ACC112 (cell line): ENCODE measurements around the gene PHYKPL.
"Not testable (repeated sequence)": the region's sequence is repeated elsewhere in the genome, so short reads cannot be mapped to it uniquely, and the experiment has no call there.

Experiments
- H2AFZ ChIP-seq: fragments of 200-600 bp; sonication (generic); one replicate; pipeline ENCODE4 v1.6.0; 2017; ENCODE audit warnings: antibody characterized with exemption, low read length; ENCODE audit not compliant: unreplicated experiment
- H3K27ac ChIP-seq: fragments of 200-600 bp; sonication (generic); 2 replicates; pipeline ENCODE4 v1.5.1; 2014; ENCODE audit warnings: low read depth, mild to moderate bottlenecking, antibody characterized with exemption, low read length, moderate library complexity
- H3K27me3 ChIP-seq: fragments of 200-600 bp; sonication (generic); 2 replicates; pipeline ENCODE4 v1.6.1; 2014; ENCODE audit warnings: mild to moderate bottlenecking, antibody characterized with exemption, low read length, moderate library complexity, mixed read lengths; ENCODE audit not compliant: insufficient read depth
- H3K36me3 ChIP-seq: fragments of 200-600 bp; sonication (generic); 2 replicates; pipeline ENCODE4 v1.6.1; 2016; ENCODE audit warnings: mild to moderate bottlenecking, antibody characterized with exemption, low read length, moderate library complexity, mixed read lengths; ENCODE audit not compliant: insufficient read depth
- H3K4me1 ChIP-seq: fragments of 200-600 bp; sonication (generic); one replicate; pipeline ENCODE4 v1.6.1; 2016; ENCODE audit warnings: low read length, mixed read lengths; ENCODE audit not compliant: insufficient read depth, unreplicated experiment, control insufficient read depth
- H3K4me3 ChIP-seq: fragments of 200-600 bp; sonication (generic); 2 replicates; pipeline ENCODE4 v1.5.1; 2014; ENCODE audit warnings: mild to moderate bottlenecking, low read depth, low read length
- H3K79me2 ChIP-seq: fragments of 200-600 bp; sonication (generic); one replicate; pipeline ENCODE4 v1.6.0; 2016; ENCODE audit warnings: low read length; ENCODE audit not compliant: control insufficient read depth, unreplicated experiment, insufficient read depth

Gene PHYKPL

GRCh38 chr5:178261666-178262600, 29.3 kb upstream of the PHYKPL start:
- no peak overlapping the region for H3K4me3 ChIP-seq
- no peak overlapping the region for H2AFZ ChIP-seq
- no peak overlapping the region for H3K27ac ChIP-seq
- no peaks in the 10 kb centered on the region for H3K79me2 ChIP-seq
- no peaks in the 10 kb centered on the region for H3K36me3 ChIP-seq
- H3K27me3 ChIP-seq = no peaks in the 10 kb centered on the region; the same call in 1 of the 2 replicates
- no peaks in the 10 kb centered on the region for H3K4me1 ChIP-seq

- no peaks in the 10 kb centered on the region for H3K79me2 ChIP-seq
- H3K27ac ChIP-seq = no peak overlapping the region
- no peaks in the 10 kb centered on the region for H3K4me1 ChIP-seq
- no peaks in the 10 kb centered on the region; the same call in 1 of the 2 replicates for H3K27me3 ChIP-seq
- H3K36me3 ChIP-seq = no peaks in the 10 kb centered on the region
- no peak overlapping the region for H2AFZ ChIP-seq
- H3K4me3 ChIP-seq = no peak overlapping the region
These were observed 27.3 kb upstream of the PHYKPL start for GRCh38 chr5:178259623-178260536.

GRCh38 chr5:178257650-178258049, 25.0 kb upstream of the PHYKPL start:
- Histone ChIP-seq H3K4me3 (no peak overlapping the region), H3K4me1 (no peaks in the 10 kb centered on the region), H3K27me3 (no peaks in the 10 kb centered on the region; the same call in 1 of the 2 replicates), H3K27ac (no peak overlapping the region), H3K79me2 (no peaks in the 10 kb centered on the region), H3K36me3 (no peaks in the 10 kb centered on the region), H2AFZ (no peak overlapping the region)

- Histone ChIP-seq H3K36me3 (no peaks in the 10 kb centered on the region), H3K79me2 (no peaks in the 10 kb centered on the region), H3K27ac (no peak overlapping the region), H3K4me1 (no peaks in the 10 kb centered on the region), H3K27me3 (no peaks in the 10 kb centered on the region), H3K4me3 (no peak overlapping the region), H2AFZ (no peak overlapping the region)
These were observed 24.1 kb upstream of the PHYKPL start for GRCh38 chr5:178256746-178257145.

- not testable (repeated sequence) for H2AFZ ChIP-seq, H3K27me3 ChIP-seq, H3K36me3 ChIP-seq, H3K27ac ChIP-seq, H3K79me2 ChIP-seq, H3K4me3 ChIP-seq, H3K4me1 ChIP-seq
These were observed 21.0 kb upstream of the PHYKPL start for GRCh38 chr5:178253632-178254031.

- H3K4me1 ChIP-seq = no peaks in the 10 kb centered on the region
- H2AFZ ChIP-seq = no peak overlapping the region
- no peaks in the 10 kb centered on the region for H3K27me3 ChIP-seq
- no peak overlapping the region for H3K4me3 ChIP-seq
- no peaks in the 10 kb centered on the region for H3K79me2 ChIP-seq
- H3K36me3 ChIP-seq = no peaks in the 10 kb centered on the region
- H3K27ac ChIP-seq = no peak overlapping the region
These were observed 19.7 kb upstream of the PHYKPL start for GRCh38 chr5:178252258-178252657.

GRCh38 chr5:178250263-178250662, 17.7 kb upstream of the PHYKPL start:
- Histone ChIP-seq H3K27ac (no peak overlapping the region), H3K79me2 (no peaks in the 10 kb centered on the region), H3K4me1 (no peaks in the 10 kb centered on the region), H3K4me3 (no peak overlapping the region), H2AFZ (no peak overlapping the region), H3K36me3 (no peaks in the 10 kb centered on the region), H3K27me3 (no peaks in the 10 kb centered on the region)

- Histone ChIP-seq H2AFZ (no peak overlapping the region), H3K36me3 (no peaks in the 10 kb centered on the region), H3K79me2 (no peaks in the 10 kb centered on the region), H3K27ac (no peak overlapping the region), H3K4me1 (no peaks in the 10 kb centered on the region), H3K27me3 (no peaks in the 10 kb centered on the region), H3K4me3 (no peak overlapping the region)
These were observed 16.8 kb upstream of the PHYKPL start for GRCh38 chr5:178249191-178249989.

GRCh38 chr5:178248750-178249149, 16.1 kb upstream of the PHYKPL start:
- Histone ChIP-seq H3K27ac (no peak overlapping the region), H2AFZ (no peak overlapping the region), H3K4me3 (no peak overlapping the region), H3K27me3 (no peaks in the 10 kb centered on the region), H3K4me1 (no peaks in the 10 kb centered on the region), H3K79me2 (no peaks in the 10 kb centered on the region), H3K36me3 (no peaks in the 10 kb centered on the region)
